Measurements from ENCODE around the gene MICB. TPM values are rescaled to one million over a fixed set of nuclear protein-coding genes. Genes with fewer than 3 reads are reported as not detected.

The MICB gene
- total RNA-seq, 2 donors from 2014 or later = 1.3 to 5.5 TPM

DNA sequence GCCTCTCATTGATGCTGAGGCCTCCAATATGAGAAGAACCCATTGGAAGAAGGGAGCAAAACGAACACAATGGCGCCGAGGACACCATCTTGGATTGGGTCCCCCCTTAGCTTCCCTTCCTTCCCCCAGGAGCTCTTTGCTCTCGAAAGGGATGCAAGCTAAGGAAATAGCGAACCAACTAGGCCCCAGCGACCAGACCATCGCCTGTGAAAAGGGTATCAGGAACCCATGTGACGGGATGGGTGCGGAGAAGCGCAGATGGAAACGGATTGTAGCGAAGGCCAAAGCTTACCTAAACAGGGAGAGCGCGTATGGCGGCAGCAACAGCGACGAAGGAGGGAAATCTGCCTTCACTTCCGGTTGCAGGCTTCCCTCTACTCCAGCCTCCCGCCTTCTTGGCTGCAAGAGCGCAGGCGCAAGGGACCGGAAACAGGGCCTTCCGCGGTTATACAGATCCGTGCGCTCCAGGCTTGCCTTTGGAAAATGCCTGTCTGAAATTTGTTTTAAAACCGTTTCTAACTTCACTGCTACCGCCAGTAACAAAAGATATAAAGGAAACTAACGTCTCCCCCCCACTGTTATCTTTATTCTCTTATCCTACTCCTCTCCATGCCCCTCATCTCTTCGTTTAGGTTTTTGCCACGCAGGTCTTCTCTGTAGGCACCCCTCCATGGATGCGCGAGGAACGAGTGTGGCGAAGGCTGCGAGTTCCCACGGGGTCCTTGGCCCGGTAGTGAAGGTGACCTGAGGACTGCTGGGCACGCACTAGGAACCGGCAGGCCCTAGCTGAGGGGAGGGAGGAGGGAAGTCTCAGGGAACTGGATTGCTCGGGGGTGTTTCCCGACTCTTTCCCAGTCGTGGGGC lies 43.9 kb downstream of the MICB start, which contains the start of gene DDX39B:
Gene DDX39B (minus strand): TSS at position 346 of the 864 bp plus-strand sequence. CDS start 1,471 bp downstream, outside the sequence.
- peaks cover 0 to 7% of the 10 kb centered on the region in 2 donors for H3K36me3 ChIP-seq
- WGBS = under 1% methylated on average over 42 of the region's 43 CpGs
- intact Hi-C loops (cut with DNase I) = no loop called here
- peaks cover 21% of the 10 kb centered on the region for H3K4me1 ChIP-seq (replicated peaks)
- DNase-seq (ENCODE audit: low spot score) = peak; percentile 96
- H3K4me3 ChIP-seq = peak within 1 kb of the TSS; percentile 55 to 68
- TF ChIP-seq POLR2A (IDR thresholded peaks at IDR 0.05) = peak; percentile 82
- peak; percentile 95 for TF ChIP-seq POLR2AphosphoS5 (IDR thresholded peaks at IDR 0.05)
- TF ChIP-seq, protein P1, sequence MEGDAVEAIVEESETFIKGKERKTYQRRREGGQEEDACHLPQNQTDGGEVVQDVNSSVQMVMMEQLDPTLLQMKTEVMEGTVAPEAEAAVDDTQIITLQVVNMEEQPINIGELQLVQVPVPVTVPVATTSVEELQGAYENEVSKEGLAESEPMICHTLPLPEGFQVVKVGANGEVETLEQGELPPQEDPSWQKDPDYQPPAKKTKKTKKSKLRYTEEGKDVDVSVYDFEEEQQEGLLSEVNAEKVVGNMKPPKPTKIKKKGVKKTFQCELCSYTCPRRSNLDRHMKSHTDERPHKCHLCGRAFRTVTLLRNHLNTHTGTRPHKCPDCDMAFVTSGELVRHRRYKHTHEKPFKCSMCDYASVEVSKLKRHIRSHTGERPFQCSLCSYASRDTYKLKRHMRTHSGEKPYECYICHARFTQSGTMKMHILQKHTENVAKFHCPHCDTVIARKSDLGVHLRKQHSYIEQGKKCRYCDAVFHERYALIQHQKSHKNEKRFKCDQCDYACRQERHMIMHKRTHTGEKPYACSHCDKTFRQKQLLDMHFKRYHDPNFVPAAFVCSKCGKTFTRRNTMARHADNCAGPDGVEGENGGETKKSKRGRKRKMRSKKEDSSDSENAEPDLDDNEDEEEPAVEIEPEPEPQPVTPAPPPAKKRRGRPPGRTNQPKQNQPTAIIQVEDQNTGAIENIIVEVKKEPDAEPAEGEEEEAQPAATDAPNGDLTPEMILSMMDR (IDR thresholded peaks at IDR 0.05) = no peak
- no peaks in the 10 kb centered on the region for H3K27me3 ChIP-seq (replicated peaks; ENCODE audit: insufficient read depth)
- no peaks in the 10 kb centered on the region for H3K9me3 ChIP-seq
- H3K27ac ChIP-seq = peak within 1 kb of the TSS; percentile 97

DNA sequence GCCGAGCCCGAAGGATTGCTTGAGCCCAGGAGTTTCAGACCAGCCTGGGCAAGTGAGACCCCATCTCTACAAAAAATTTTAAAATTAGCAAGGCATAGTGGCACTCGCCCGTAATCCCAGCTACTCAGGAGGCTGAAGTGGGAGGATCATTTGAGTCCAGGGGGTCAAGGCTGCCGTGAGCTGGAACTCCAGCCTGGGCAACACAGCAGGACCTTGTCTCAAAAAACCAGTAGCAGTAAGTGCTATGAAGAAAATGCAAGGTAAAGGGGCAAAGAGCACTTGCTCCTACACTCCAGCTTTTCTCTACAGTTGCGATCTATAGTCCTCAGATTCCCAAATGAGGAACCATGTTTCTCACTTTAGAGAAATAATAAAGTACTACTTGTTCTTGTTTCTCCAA lies 45.7 kb downstream of the MICB start:
- intact Hi-C loops (cut with DNase I) = no loop called here
- Histone ChIP-seq H3K4me1 (replicated peaks) (peaks cover 25% of the 10 kb centered on the region), H3K27me3 (replicated peaks; ENCODE audit: insufficient read depth) (no peaks in the 10 kb centered on the region), H3K4me3 (no peak overlapping the region), H3K36me3 (no peaks in the 10 kb centered on the region), H3K9me3 (no peaks in the 10 kb centered on the region), H3K27ac (no peak overlapping the region)
- no peak for DNase-seq (ENCODE audit: low spot score)
- 94% methylated on average over 6 of the region's 6 CpGs for WGBS
- TF ChIP-seq POLR2A (IDR thresholded peaks at IDR 0.05) (no peak), POLR2AphosphoS5 (IDR thresholded peaks at IDR 0.05) (no peak)
- TF ChIP-seq, protein P1 (IDR thresholded peaks at IDR 0.05) = no peak

- H3K9me3 ChIP-seq = no peaks in the 10 kb centered on the region
- 80% methylated on average over 2 of the region's 2 CpGs for WGBS
- H3K36me3 ChIP-seq = no peaks in the 10 kb centered on the region
- intact Hi-C loops (cut with DNase I) = no loop called here
- no peak overlapping the region for H3K4me3 ChIP-seq
- H3K4me1 ChIP-seq (replicated peaks) = peaks cover 16% of the 10 kb centered on the region
- TF ChIP-seq POLR2A (IDR thresholded peaks at IDR 0.05) (no peak), POLR2AphosphoS5 (IDR thresholded peaks at IDR 0.05) (no peak)
- TF ChIP-seq, protein P1 (IDR thresholded peaks at IDR 0.05) = no peak
- no peak overlapping the region for H3K27ac ChIP-seq
- no peaks in the 10 kb centered on the region for H3K27me3 ChIP-seq (replicated peaks; ENCODE audit: insufficient read depth)
- no peak for DNase-seq (ENCODE audit: low spot score)
These were observed 46.7 kb downstream of the MICB start for GRCh38 chr6:31544676-31545075.

DNA sequence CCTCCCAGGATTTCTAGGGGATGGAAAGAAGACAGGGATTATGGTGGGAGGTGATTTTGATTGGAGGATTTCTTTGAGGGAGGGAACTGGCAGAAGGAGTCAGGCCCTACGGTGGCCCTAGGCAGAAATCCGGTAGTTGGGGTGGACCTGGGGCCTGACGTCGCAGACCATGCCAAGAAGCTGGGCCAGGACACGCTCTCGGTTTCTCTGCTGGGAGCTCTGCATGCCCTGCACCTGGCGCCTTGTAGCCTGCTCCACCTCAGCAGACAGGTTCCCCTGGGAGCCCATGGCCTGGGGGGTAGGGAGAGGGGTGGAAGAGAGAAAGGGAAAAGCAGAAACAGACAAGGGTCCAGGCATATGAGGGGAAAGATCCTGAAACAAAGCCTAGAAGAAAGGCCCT lies 47.3 kb downstream of the MICB start:
- WGBS = 77% methylated on average over 7 of the region's 7 CpGs
- DNase-seq (ENCODE audit: low spot score) = no peak
- H3K36me3 ChIP-seq = no peaks in the 10 kb centered on the region
- no peaks in the 10 kb centered on the region for H3K9me3 ChIP-seq
- no peak overlapping the region for H3K27ac ChIP-seq
- H3K4me3 ChIP-seq = no peak overlapping the region
- intact Hi-C loops (cut with DNase I) = no loop called here
- peaks cover 11% of the 10 kb centered on the region for H3K4me1 ChIP-seq (replicated peaks)
- TF ChIP-seq, protein P1 (IDR thresholded peaks at IDR 0.05) = no peak
- TF ChIP-seq POLR2AphosphoS5 (IDR thresholded peaks at IDR 0.05) (no peak), POLR2A (IDR thresholded peaks at IDR 0.05) (no peak)
- no peaks in the 10 kb centered on the region for H3K27me3 ChIP-seq (replicated peaks; ENCODE audit: insufficient read depth)
